GM18508 (cell line): Measurements from ENCODE around the gene FAM171A1.
"Not testable (repeated sequence)": the region's sequence is repeated elsewhere in the genome, so short reads cannot be mapped to it uniquely, and the experiment has no call there.

Source experiments
- ATAC-seq: cut with Tn5 transposase; IDR thresholded peaks from one replicate; pipeline ENCODE4 v1.9.1; 2021; ENCODE audit warnings: moderate number of reproducible peaks; ENCODE audit not compliant: insufficient read depth, unreplicated experiment

The FAM171A1 gene

DNA sequence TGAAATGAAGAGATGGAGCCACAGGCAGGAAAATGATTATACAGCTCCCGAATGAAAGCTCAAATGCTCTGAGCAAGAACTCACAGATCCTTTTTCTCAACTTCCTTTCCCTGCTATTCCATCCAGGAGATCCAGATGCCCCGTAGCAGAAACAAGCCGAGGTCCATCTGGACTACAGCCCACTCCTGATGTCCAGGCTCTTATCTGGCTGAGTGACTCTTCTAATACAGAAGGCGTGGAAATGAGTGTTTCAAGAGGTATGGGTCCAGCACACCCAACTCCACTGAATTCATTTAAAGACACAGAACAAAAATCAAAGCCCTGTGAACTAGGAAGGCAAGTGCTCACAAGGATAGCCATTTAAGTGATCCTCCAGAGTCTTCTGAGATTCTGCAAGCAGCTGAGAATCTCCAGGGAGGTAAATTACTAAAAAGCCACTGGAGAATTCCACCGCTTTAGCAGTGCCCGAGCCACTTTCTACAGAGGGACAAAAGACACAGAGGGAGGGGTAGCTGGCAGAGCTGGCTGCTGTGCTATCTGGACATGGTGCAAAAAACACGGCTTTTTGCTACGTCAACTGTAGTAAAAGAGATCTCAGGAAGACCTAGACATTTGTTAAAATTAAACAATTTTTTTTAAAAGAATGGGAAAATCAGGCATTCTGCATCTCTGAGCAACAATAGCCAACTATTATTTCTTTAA lies 24.5 kb downstream of the FAM171A1 start:
- ATAC-seq = no peak

DNA sequence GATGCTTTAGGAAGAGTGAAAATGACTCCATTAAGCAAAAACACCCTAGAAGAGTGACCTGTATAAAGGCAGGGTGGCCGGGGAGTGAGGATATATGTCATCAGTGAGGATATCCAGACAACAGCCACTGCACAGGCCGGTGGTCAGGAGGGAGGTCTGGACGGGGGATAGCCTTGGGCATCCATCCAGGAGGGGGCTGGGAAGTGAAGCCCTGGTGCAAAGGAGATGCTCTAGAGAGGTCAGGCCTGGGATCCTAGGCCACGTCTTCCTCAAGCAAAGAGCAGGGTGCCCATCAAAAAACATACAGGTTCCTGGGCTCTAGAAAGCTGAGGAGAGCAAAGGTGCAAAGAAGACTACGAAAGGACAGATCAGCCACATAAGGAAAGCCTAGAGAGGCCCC lies 25.6 kb downstream of the FAM171A1 start:
- ATAC-seq = no peak

DNA sequence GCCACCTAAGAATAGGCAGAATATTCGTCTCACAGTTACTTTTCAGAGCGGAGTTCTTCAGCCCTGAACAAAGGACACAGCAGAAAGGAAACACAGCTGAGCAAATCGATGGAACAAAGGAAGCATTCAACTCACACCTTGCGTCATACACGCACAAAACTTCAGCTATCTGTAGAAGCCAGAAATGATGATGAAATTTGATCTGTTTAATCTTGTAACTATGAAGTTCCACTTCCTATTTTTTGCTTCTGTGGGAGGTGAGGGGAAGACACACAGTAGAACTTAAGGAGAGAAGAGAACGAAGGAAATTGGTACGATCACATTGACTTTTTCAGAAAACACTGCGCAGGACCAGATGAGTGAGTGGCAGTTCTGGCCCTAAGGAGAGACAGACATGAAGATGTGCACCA lies 26.2 kb downstream of the FAM171A1 start:
- ATAC-seq = no peak

DNA sequence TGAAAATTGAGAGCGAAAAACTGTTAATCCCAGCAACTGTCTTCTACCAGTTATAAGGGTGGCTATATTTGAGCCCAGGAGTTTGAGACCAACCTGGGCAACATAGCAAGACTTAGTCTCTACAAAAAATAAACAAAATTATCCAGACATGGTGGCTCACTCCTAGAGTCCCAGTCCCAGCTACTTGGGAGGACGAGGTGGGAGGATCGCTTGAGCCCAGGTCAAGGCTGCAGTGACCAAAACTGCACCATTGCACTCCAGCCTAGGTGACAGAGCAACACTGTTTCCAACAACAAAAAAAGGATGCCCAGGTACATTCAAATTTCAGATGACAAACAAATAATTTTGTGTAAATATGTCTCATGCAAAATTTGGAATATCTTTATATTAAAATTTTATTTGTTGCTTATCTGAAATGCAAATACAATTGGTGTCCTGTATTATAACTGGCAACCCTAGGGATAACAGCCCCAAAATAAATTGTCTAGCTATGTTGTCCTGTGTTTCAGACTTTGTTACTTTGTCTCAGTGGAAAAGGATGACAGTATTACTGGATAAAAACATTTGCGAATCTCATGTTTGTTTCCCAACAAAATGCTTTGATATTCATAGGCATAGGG lies 26.7 kb downstream of the FAM171A1 start:
- no peak for ATAC-seq

DNA sequence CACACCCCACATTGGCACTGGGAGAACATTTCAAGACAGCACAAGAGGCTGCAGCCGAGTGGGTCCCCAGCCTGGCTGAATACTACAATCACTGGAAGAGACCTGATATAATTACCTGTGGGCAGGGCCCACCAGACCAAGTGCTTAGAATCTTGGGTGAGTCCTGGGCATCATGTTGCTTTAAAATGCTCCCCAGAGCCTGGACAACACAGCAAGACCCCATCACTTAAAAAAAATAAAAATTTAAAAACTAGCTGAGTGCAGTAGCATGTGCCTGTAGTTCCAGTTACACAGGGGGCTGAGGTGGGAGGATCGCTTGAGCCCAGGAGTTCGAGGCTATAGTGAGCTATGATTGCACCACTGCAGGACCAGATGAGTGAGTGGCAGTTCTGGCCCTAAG lies 28.1 kb downstream of the FAM171A1 start:
- no peak for ATAC-seq

DNA sequence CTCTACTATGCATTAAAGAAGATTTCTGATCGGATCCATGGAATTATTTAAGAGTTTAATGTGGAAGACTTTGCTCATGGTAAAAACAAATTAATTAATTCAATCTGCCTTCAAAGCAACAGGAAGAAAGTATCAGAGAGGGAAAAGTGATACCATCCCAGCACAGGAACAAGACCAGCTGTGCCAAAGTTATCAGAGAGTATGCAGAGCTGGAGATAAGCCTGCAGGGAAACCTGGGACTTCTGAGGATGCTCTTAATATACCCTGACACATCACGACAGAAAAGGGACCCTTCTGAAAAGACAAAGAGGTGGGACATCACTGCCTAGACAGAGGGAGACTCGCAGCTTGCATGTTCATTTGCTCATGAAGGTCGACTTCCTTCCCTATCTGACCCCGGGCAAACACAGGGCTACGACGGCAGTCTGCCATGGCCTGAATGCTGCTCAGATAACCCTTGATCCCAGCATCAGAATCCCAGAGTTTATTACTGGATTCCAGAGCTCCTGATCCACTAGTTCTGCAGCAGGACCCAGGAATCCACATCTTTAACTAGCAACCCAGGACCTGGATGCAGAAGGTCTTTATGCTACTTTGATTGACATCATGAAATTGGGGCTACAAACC lies 29.5 kb downstream of the FAM171A1 start:
- no peak for ATAC-seq

DNA sequence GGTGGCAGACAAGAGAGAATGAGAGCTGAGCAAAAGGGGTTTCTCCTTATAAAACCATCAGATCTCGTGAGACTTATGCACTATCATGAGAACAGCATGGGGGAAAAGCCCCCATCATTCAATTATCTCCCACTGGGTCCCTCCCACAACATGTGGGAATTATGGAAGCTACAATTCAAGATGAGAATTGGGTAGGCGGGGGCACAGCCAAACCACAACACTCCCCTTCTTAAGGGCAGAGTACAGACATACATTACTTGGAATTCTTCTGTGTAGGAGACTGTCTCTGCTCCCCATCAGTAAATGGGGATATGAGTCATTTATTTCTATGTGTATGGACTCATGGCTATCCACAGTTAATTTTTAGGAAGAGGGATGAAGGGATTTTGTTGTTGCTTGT lies 31.2 kb downstream of the FAM171A1 start:
- ATAC-seq = no peak

DNA sequence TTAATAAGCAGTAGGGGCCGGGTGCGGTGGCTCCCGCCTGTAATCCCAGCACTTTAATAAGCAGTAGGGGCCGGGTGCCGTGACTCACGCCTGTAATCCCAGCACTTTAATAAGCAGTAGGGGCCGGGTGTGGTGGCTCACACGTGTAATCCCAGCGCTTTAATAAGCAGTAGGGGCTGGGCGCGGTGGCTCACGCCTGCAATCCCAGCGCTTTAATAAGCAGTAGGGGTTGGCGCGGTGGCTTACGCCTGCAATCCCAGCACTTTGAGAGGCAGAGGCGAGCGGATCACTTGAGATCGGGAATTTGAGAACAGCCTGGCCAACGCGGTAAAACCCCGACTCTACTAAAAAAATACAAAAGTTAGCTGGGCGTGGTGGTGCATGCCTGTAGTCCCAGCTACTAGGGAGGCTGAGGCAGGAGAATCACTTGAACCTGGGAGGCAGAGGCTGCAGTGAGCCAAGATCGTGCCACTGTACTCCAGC lies 33.6 kb downstream of the FAM171A1 start:
- not testable (repeated sequence) for ATAC-seq

DNA sequence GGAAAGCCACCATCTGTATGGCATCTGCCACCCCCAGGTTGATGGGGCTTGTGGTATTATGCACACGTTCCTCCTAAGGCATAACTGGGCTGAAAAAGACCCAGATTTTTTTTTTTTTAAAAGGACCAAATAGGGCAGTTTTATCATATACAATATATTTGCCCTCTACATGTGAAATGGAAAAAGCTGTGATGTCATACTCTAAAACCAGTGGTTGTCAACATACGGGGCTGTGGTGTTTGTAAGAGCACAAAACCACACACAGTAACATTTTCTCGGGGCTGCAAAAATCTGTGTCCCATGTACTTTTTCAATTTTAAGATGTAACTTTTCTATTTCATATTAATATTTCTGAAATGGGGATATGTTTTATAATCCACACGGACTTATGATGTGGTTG lies 34.9 kb downstream of the FAM171A1 start:
- no peak for ATAC-seq

DNA sequence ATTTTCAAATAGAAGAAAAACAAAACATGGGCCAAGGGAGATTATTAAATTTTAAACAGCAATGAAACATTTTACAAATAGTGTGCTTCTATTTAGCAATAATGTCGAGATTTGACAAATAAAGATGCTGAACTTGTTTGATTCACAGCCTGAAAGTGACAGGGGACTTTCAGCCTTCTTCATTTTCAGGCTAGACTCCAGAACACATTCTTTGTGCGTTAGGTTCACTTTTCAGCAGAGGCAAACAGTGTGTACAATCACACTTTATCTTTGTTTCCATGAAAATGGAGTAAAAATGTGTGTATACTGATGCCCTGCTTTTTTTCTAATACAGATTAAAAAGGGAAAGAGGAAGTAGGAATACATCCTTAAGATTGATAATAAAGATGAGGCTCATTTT lies 35.6 kb downstream of the FAM171A1 start:
- ATAC-seq = no peak

DNA sequence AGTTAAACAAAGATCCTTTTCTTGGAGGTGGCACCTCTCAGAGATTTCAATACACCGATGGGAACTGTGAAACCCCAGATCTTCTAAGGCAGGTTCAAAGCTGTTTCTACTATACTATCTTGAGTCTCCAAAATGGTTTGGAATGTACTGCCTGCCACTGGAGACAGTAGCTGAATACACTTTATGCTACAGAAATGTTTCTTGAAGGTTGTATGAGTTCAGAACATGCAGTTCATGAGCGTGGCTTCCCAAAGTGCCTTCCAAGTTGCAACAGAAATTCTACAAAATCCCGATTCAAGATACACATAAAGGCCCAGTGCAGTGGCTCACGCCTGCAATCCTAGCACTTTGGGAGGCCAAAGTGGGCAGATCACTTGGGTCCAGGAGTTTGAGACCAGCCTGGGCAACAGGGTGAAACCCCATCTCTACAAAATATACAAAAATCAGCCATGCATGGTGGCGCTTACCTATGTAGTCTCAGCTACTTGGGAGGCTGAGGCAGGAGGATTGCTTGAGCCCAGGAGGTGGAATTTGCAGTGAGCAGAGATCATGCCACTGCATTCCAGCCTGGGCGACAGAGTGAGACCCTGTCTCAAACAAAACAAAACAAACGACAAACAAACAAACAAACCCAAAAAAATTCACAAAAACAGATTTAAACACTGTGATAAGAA lies 36.3 kb downstream of the FAM171A1 start:
- ATAC-seq = no peak

DNA sequence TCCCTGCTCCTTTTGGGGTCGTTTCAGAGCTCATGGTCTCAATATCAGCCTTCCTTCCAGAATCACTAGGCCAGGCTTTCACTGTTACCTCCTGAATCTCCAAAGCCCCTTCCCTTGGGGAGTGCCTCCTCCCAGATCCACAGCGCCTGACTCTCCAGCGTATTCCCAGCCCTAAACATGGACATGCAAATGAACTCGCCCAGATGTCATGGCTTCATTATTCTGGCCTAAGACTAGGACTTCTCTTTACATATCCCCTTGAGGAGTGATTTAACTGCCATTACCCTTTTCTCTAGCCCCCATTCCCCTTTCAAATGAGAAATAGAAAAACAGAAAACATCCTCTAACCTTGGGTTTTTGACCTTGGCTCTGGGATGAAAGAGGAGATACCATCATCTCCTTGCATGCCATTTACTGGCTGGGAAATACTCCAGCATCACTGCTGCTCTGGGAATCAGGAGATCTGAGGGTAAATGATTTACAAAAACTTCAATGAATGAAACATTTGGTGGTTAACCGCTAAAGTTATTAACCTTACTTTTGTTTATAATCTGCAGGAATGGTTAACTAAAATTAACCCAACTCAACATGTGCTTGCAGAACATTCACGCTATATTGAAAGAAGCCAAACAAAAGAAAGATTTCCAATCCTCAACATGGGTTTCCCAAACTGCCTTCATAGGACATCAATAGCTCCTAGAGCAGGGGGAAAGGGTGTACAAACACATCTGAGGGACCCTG lies 37.0 kb downstream of the FAM171A1 start:
- no peak for ATAC-seq

DNA sequence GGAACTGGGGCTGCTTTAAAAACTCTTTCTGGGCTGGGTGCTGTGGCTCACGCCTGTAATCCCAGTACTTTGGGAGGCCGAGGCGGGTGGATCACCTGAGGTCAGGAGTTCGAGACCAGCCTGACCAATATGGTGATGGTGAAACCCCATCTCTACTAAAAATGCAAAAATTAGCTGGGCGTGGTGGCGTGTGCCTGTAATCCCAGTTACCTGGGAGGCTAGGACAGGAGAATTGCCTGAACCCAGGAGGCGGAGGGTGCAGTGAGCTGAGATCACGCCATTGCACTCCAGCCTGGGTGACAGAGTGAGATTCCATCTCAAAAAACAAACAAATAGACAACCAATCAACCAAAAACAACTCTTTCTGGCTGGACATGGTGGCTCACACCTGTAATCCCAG lies 37.9 kb downstream of the FAM171A1 start:
- not testable (repeated sequence) for ATAC-seq

DNA sequence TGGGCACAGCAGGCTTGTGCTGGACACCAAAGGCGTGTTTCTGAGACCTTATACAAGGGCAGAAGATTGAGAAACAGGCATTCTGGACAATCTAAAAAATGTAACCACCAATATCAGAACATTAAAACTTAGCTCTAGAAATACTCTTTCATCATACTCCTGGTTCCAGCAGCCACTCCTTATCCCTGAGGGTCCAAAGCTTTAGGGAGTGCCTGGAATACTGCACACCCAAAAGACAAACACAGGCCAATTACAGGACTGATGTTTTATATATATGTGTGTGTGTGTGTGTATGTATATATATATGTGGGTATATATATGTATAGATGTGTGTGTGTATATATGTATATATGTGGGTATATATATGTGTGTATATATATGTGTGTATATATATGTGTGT lies 39.6 kb downstream of the FAM171A1 start:
- no peak for ATAC-seq

DNA sequence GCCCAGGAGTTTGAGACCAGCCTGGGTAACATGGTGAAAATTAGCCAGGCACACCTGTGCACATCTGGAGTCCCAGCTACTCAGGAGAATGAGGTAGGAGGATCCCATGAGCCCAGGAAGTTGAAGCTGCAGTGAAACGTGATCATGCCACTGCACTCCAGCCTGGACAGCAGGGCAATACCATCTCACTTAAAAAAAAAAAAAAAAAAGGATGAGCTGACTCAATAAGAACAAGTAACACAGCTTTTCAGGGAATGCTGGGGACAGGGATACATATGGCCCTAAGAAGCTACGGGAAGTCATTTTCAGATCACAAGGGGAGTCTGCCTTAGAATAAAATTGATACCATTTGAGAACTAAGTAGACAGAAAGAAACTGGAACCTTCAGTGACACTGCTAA lies 41.7 kb downstream of the FAM171A1 start:
- no peak for ATAC-seq

DNA sequence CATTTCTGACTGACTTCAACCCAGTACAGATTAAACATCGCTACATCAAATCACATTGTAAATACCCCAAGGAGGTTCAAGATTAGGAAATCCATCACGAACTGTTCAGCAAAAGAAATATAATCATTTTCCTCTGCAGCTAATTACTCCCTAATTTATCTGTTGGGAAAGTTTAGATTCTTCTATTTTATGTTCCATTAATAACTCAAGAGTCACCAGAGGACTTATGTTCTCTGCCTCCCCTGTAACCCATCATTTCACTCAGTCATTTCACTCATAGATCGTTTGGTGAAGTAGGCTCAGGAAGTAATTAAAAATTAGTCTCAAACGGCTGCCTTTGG lies 45.2 kb downstream of the FAM171A1 start:
- ATAC-seq = no peak

DNA sequence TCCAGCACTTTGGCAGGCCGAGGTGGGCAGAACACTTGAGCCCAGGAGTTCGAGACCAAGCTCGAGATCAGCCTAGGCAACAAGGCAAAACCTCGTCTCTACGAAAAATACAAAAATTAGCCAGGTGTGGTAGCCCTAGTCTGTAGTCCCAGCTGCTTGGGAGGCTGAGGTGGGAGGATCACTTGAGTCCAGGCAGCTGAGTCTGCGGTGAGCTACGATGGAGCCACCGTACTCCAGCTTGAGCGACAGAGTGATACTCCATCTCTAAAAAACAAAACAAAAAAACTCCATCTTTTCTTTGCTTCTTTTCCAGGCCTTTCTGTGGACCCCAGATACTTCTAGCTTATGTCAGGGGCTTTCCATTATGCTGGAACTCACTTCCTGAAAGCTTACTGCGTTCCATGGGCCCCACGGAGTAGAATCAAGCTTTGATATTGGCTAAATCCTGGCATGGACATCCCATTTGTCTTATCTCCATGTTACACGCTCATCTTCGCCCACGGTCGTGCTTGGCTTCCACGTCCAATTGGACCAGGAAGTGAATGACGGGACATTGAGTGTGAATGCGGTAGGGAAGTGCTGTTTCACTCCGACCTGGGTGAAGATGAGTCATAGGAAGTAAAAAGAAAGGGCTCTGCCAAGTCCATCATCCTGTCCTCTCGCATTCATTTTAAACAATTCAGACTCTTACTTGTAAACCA lies 45.7 kb downstream of the FAM171A1 start:
- ATAC-seq = no peak

DNA sequence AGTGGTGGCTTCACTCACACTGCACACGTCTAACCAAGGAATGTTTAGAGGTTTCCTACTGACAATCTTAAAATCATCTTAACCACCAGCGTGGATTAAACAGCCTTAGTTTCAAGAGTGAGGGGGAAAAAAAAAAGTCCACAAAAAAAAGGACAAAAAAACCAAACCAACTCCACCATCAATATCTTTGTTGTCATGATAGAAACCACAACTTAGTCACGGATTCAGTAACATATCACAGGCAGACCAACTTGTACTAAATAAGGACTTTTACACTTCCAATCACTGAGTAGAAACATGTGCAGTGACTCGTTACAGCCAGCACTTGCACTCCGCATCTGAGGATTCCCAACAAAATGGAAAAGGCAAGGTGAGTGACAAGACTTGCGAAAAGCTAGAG lies 46.5 kb downstream of the FAM171A1 start:
- no peak for ATAC-seq

DNA sequence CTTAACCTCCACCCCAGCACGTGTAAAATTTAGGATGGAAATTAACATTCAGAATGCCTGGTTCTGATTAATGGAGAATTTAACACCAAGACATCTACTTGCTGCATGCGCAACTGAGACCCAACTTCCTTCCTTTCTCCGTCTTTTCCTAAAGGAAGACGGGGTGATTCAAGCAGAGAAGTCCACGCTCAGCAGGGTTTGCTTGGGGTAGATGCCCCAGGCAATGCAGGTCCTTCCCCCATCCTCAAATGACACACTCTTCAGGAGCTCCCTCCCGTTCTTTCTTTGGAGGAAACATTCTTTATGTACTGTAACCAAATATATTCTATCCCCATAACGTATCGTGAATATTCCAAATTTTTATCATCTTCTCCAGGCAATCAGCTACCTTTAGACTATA lies 47.0 kb downstream of the FAM171A1 start:
- no peak for ATAC-seq

DNA sequence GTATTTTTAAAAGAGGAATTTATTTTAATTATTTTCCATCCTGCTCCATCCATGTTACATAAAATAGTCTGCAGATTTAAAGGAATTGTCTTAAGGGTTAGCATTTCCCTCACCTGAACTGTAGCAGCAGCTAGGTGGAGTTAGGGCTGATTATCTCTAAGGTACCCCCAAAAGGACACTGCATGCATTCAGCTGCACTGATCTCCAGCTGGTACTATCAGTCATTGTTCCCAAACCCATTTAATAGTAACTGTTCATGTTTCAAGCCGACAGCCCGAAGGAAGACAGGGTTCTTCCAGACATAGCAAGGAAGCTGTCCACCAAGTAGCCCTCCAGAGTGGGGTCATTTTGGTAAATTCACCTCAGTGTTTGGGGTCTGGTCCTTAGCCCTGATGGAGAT lies 48.7 kb downstream of the FAM171A1 start:
- ATAC-seq = no peak
